KMS-11 (cell line): ENCODE results near the gene ADAM23.

Experiments used
- H2AFZ ChIP-seq: fragments of 200-600 bp; sonication (generic); 2 replicates; pipeline ENCODE4 v1.6.1; 2016; ENCODE audit warnings: antibody characterized with exemption, mixed run types, low read depth
- H3K27ac ChIP-seq: fragments of 200-600 bp; sonication (generic); 2 replicates; pipeline ENCODE4 v1.6.1; 2016; ENCODE audit warnings: mild to moderate bottlenecking, mixed run types
- H3K27me3 ChIP-seq: fragments of 200-600 bp; sonication (generic); 2 replicates; pipeline ENCODE4 v1.6.1; 2017; ENCODE audit warnings: mild to moderate bottlenecking, low read depth, mixed run types, moderate library complexity; ENCODE audit not compliant: insufficient read depth
- H3K36me3 ChIP-seq: fragments of 200-600 bp; sonication (generic); 2 replicates; pipeline ENCODE4 v1.6.1; 2017; ENCODE audit warnings: mild to moderate bottlenecking, mixed run types; ENCODE audit not compliant: insufficient read depth
- H3K4me1 ChIP-seq: fragments of 200-600 bp; sonication (generic); 2 replicates; pipeline ENCODE4 v1.6.1; 2016; ENCODE audit warnings: mild to moderate bottlenecking, low read depth, mixed run types; ENCODE audit not compliant: poor library complexity, severe bottlenecking
- H3K4me2 ChIP-seq: fragments of 200-600 bp; sonication (generic); 2 replicates; pipeline ENCODE4 v1.7.0; 2016; ENCODE audit warnings: mild to moderate bottlenecking, mixed run types
- H3K4me3 ChIP-seq: fragments of 200-600 bp; sonication (generic); IDR thresholded peaks from 2 replicates; pipeline ENCODE4 v1.6.1; 2017; ENCODE audit warnings: low read depth, low read length, mixed read lengths; ENCODE audit not compliant: insufficient read depth
- H3K79me2 ChIP-seq: fragments of 200-600 bp; sonication (generic); 2 replicates; pipeline ENCODE4 v1.6.1; 2016; ENCODE audit warnings: low read depth, mixed run types; ENCODE audit not compliant: insufficient read depth
- H3K9ac ChIP-seq: fragments of 200-600 bp; sonication (generic); 2 replicates; pipeline ENCODE4 v1.6.1; 2016; ENCODE audit warnings: mild to moderate bottlenecking, mixed run types
- H4K20me1 ChIP-seq: fragments of 200-600 bp; sonication (generic); 2 replicates; pipeline ENCODE4 v1.6.1; 2016; ENCODE audit warnings: mild to moderate bottlenecking, mixed run types; ENCODE audit not compliant: insufficient read depth
- TF ChIP-seq, protein P1 (sequence below): fragments of 200-600 bp; sonication (generic); conservative IDR thresholded peaks from 2 replicates; pipeline ENCODE4 v1.6.1; 2017; ENCODE audit warnings: low read depth, mild to moderate bottlenecking, antibody characterized with exemption, low read length, moderate library complexity, mixed read lengths

Gene ADAM23

DNA sequence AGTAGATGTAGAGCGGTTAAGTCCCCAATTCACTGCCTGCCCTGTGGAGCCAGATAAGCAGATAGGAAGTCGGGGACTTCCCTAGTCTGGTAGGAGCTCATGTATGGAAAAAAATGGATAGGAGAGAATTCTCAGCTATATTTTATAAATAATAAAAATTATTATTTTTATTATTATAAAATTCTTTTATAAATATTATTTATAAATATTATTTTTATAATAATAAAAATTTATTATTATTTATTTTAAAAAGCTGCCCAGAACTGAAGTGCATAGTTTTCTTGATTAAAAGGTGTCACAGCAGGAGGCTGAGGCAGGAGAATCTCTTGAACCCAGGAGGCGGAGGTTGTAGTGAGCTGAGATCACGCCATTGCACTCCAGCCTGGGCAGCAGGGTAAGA is 97.4 kb downstream of the ADAM23 start:
- H3K79me2 ChIP-seq, result no peaks in the 10 kb centered on the region
- H4K20me1 ChIP-seq, result no peaks in the 10 kb centered on the region
- no peak overlapping the region for H3K9ac ChIP-seq
- peaks cover 35% of the 10 kb centered on the region for H3K4me1 ChIP-seq
- H3K4me3 ChIP-seq, result no peak overlapping the region
- H2AFZ ChIP-seq, result no peak overlapping the region
- no peaks in the 10 kb centered on the region for H3K27me3 ChIP-seq
- TF ChIP-seq, protein P1, sequence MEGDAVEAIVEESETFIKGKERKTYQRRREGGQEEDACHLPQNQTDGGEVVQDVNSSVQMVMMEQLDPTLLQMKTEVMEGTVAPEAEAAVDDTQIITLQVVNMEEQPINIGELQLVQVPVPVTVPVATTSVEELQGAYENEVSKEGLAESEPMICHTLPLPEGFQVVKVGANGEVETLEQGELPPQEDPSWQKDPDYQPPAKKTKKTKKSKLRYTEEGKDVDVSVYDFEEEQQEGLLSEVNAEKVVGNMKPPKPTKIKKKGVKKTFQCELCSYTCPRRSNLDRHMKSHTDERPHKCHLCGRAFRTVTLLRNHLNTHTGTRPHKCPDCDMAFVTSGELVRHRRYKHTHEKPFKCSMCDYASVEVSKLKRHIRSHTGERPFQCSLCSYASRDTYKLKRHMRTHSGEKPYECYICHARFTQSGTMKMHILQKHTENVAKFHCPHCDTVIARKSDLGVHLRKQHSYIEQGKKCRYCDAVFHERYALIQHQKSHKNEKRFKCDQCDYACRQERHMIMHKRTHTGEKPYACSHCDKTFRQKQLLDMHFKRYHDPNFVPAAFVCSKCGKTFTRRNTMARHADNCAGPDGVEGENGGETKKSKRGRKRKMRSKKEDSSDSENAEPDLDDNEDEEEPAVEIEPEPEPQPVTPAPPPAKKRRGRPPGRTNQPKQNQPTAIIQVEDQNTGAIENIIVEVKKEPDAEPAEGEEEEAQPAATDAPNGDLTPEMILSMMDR, result no peak
- H3K36me3 ChIP-seq, result no peaks in the 10 kb centered on the region
- no peak overlapping the region for H3K27ac ChIP-seq
- no peak overlapping the region for H3K4me2 ChIP-seq

DNA sequence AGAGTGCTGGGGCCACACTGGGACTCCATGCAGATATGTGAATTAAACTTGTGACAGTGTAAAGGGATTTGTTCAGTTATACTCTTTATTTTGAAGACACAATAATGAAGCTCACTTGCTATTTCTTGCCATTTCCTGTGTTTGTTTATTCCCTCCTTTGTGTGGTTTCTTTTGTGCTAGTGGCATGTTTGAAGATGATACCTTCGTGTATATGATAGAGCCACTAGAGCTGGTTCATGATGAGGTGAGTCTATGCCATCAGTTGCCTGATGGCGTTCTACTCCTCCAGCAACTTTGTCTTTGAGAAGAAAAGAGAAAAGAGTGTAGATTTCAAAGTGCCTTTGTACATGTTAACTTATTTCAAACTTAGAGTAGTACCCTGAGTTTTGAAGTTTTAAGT is 99.7 kb downstream of the ADAM23 start:
- Histone ChIP-seq H3K79me2 (no peaks in the 10 kb centered on the region), H4K20me1 (no peaks in the 10 kb centered on the region), H3K27ac (no peak overlapping the region), H3K36me3 (no peaks in the 10 kb centered on the region), H2AFZ (no peak overlapping the region), H3K4me3 (no peak overlapping the region), H3K4me2 (peak overlapping the region; percentile 22; the same call in 1 of the 2 replicates), H3K27me3 (no peaks in the 10 kb centered on the region), H3K4me1 (peaks cover 14% of the 10 kb centered on the region), H3K9ac (no peak overlapping the region)
- TF ChIP-seq, protein P1, result no peak

DNA sequence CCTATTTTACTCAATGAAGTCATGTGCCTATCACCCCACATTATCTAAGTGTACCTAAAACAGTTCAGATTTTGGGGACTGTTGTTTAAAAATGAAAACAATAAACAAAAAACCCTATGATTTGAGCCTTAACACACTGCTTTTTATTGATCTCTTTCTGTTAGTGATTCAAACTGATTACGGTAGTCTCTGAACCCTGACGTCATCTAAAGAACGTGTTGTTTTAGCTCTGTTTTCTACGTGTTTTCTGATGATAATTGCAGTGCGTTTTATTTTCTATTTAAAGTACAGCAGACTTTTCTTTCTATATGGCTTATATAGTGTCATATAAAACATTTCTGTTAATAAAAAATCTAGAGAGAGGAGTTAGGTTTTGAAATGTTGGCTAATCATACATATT is 105.1 kb downstream of the ADAM23 start:
- Histone ChIP-seq H3K36me3 (no peaks in the 10 kb centered on the region), H3K79me2 (no peaks in the 10 kb centered on the region), H3K27me3 (no peaks in the 10 kb centered on the region), H3K27ac (no peak overlapping the region), H4K20me1 (no peaks in the 10 kb centered on the region), H3K4me3 (no peak overlapping the region), H2AFZ (no peak overlapping the region), H3K4me2 (no peak overlapping the region), H3K9ac (no peak overlapping the region), H3K4me1 (peaks cover 2% of the 10 kb centered on the region)
- TF ChIP-seq, protein P1, result no peak

DNA sequence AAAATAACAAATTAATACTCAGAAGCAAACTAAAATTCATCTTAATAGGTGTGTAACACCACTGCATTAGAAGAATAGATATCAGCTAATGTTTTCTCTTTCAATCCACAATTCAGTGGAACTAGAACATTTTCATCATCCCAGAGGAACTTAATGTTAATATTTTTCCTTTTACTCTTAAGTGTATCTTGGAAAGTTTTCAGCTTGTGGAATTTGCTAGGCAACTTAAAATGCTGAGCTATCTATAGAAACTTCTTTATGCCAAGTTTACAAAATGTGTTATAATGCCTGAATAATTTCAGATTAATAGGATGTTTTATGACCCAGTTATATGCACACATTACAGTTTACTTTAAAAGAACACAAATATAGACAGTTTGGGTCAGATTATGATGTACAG is 112.4 kb downstream of the ADAM23 start:
- TF ChIP-seq, protein P1, result no peak
- no peak overlapping the region for H3K4me3 ChIP-seq

More for the DNA sequence above, 112.4 kb downstream of the ADAM23 start:
- Histone ChIP-seq H2AFZ (no peak overlapping the region), H3K4me1 (peaks cover 33% of the 10 kb centered on the region), H3K79me2 (no peaks in the 10 kb centered on the region), H4K20me1 (no peaks in the 10 kb centered on the region), H3K27ac (no peak overlapping the region), H3K36me3 (no peaks in the 10 kb centered on the region), H3K9ac (no peak overlapping the region), H3K27me3 (no peaks in the 10 kb centered on the region), H3K4me2 (no peak overlapping the region)
